K562 (cell line): ENCODE data around the gene HAUS1. TPM values are rescaled to one million over a fixed set of nuclear protein-coding genes. Genes with fewer than 3 reads are reported as not detected.

Experiments
- ATAC-seq: fragments of 200-7000 bp; cut with Tn5 transposase; 3 replicates; pipeline ENCODE4 v1.9.1; 2020; ENCODE audit warnings: moderate library complexity
- BruUV-seq: library from RNA; stranded (reverse); fragments of 400-500 nt; replicated peaks from 2 replicates; lab custom pipeline; 2021; lab: Mats Ljungman, UMichigan
- CTCF ChIA-PET: fragments of 300-600 bp; formaldehyde crosslinking; extraction: SDS; loops from one replicate; lab custom pipeline; 2021; ENCODE audit warnings: low intra/inter-chr PET ratio; lab: Yijun Ruan, JAX
- POLR2A ChIA-PET: fragments of 300-600, 350-650 bp; sonication (Branson Sonifier 250); formaldehyde crosslinking; extraction: SDS; loops from one replicate; lab custom pipeline; 2021; ENCODE audit warnings: antibody characterized with exemption, inconsistent platforms; lab: Yijun Ruan, JAX
- DNase-seq, 4 experiments: peaks; one replicate each; pipeline versions ENCODE4 v3.0.0 to v3.0.0-alpha.2; 2011 to 2018; ENCODE audit warnings: low spot score in 3 of 4, mixed read lengths in 3 of 4; ENCODE audit errors: extremely low read depth in 1 of 4
- FAIRE-seq: peaks from 2 replicates; lab custom pipeline; 2011; peaks lifted over from hg19 to GRCh38; lab: Jason Lieb, UNC
- H2AFZ ChIP-seq: 2 replicates; pipeline ENCODE4 v1.6.0; 2011; ENCODE audit warnings: low read depth, low read length, control low read depth, inconsistent platforms
- H3K27ac ChIP-seq: fragments of 200-600 bp; 3 replicates; pipeline ENCODE4 v1.8.0; 2011; ENCODE audit warnings: low read depth, mild to moderate bottlenecking, control low read depth, inconsistent platforms, low read length, moderate library complexity, mixed read lengths; ENCODE audit errors: extremely low read depth
- H3K27me3 ChIP-seq, 2 experiments: fragments of 300-600 bp in 1 of 2; 2 replicates in 1 of 2; 3 replicates in 1 of 2; pipeline versions ENCODE4 v1.6.0 to v1.8.0; 2011; ENCODE audit warnings: inconsistent platforms in 2 of 2, low read length in 2 of 2, mild to moderate bottlenecking in 1 of 2, mixed read lengths in 1 of 2, moderate library complexity in 1 of 2; ENCODE audit not compliant: control insufficient read depth in 2 of 2, insufficient read depth in 2 of 2
- H3K36me3 ChIP-seq: fragments of 300-600 bp; 3 replicates; pipeline ENCODE4 v1.8.0; 2011; ENCODE audit warnings: mild to moderate bottlenecking, low read length, inconsistent platforms; ENCODE audit not compliant: control insufficient read depth, insufficient read depth
- H3K4me1 ChIP-seq, 2 experiments: fragments of 200-600 bp in 1 of 2; replicated peaks in 1 of 2; 2 replicates in 1 of 2; 3 replicates in 1 of 2; pipeline versions ENCODE4 v1.5.1 to v1.8.0; 2011; ENCODE audit warnings: inconsistent platforms in 2 of 2, low read length in 2 of 2, mild to moderate bottlenecking in 1 of 2, mixed read lengths in 1 of 2, moderate library complexity in 1 of 2; ENCODE audit not compliant: control insufficient read depth in 2 of 2, insufficient read depth in 2 of 2
- H3K4me2 ChIP-seq: 2 replicates; pipeline ENCODE4 v1.6.1; 2011; ENCODE audit warnings: low read length, control low read depth, inconsistent platforms, mixed read lengths; ENCODE audit not compliant: insufficient read depth
- H3K4me3 ChIP-seq: fragments of 200-600 bp; sonication (generic), shearing (Covaris generic); 2 replicates; pipeline ENCODE4 v1.5.1; 2016; ENCODE audit warnings: control low read depth, inconsistent platforms
- H3K79me2 ChIP-seq: fragments of 200-600 bp; 3 replicates; pipeline ENCODE4 v1.8.0; 2011; ENCODE audit warnings: low read length, inconsistent platforms; ENCODE audit not compliant: control insufficient read depth, insufficient read depth
- H3K9ac ChIP-seq, 2 experiments: 2 replicates each; pipeline versions ENCODE4 v1.6.0 to v1.6.1; 2011; ENCODE audit warnings: low read depth in 2 of 2, low read length in 2 of 2, control low read depth in 1 of 2, inconsistent platforms in 1 of 2, mild to moderate bottlenecking in 1 of 2, mixed read lengths in 1 of 2; ENCODE audit not compliant: insufficient read depth in 1 of 2
- H3K9me1 ChIP-seq: one replicate; pipeline ENCODE4 v1.6.0; 2011; ENCODE audit warnings: inconsistent platforms, mild to moderate bottlenecking, low read length, moderate library complexity; ENCODE audit not compliant: control insufficient read depth, insufficient read depth
- H3K9me3 ChIP-seq: replicated peaks from 2 replicates; pipeline ENCODE4 v1.5.1; 2011; ENCODE audit warnings: low read depth, low read length, inconsistent platforms; ENCODE audit not compliant: control insufficient read depth, insufficient read depth
- H4K20me1 ChIP-seq: replicated peaks from 2 replicates; pipeline ENCODE4 v1.6.1; 2011; ENCODE audit warnings: low read length, inconsistent platforms, mixed read lengths; ENCODE audit not compliant: control insufficient read depth, insufficient read depth
- ATF6 ChIP-seq: sonication (generic); formaldehyde crosslinking; IDR thresholded peaks from 2 replicates; pipeline ENCODE4 v1.4.0; 2020; ENCODE audit warnings: mild to moderate bottlenecking, missing genetic modification reagents
- NFYB ChIP-seq: IDR thresholded peaks from 2 replicates; pipeline ENCODE4 v1.6.1; 2011; ENCODE audit warnings: mild to moderate bottlenecking, moderate library complexity; ENCODE audit not compliant: insufficient read length; ENCODE audit errors: extremely low read depth
- PKNOX1 ChIP-seq: fragments of 450-650 bp; IDR thresholded peaks from 2 replicates; pipeline ENCODE4 v1.6.1; 2016
- POLR2A ChIP-seq: fragments of 450-650 bp; conservative IDR thresholded peaks from 2 replicates; pipeline ENCODE4 v1.6.1; 2016
- RBM17 ChIP-seq: fragments of 200-400 bp; formaldehyde crosslinking; IDR thresholded peaks from 2 replicates; pipeline ENCODE4 v1.6.1; 2017; ENCODE audit warnings: low read depth, mild to moderate bottlenecking, low read length, borderline replicate concordance
- RBM25 ChIP-seq: fragments of 200-400 bp; formaldehyde crosslinking; IDR thresholded peaks from 2 replicates; pipeline ENCODE4 v1.6.1; 2018; ENCODE audit warnings: low read length, low read depth, moderate library complexity; ENCODE audit not compliant: severe bottlenecking
- RFX7 ChIP-seq: fragments of 250-450 bp; sonication (Bioruptor Pico); IDR thresholded peaks from 2 replicates; pipeline ENCODE4 v1.5.1; 2021; ENCODE audit warnings: mild to moderate bottlenecking
- SLC30A9 ChIP-seq: fragments of 250-450 bp; sonication (Bioruptor Pico); IDR thresholded peaks from 2 replicates; pipeline ENCODE4 v1.8.0; 2022; ENCODE audit warnings: mild to moderate bottlenecking, moderate library complexity
- SNAPC5 ChIP-seq: fragments of 250-450 bp; sonication (Bioruptor Pico); IDR thresholded peaks from 2 replicates; pipeline ENCODE4 v1.8.0; 2021; ENCODE audit warnings: moderate library complexity, mild to moderate bottlenecking, inconsistent platforms
- SRF ChIP-seq, 2 experiments: fragments of 250-450, 450-650 bp in 1 of 2; sonication (Bioruptor Pico) in 1 of 2; sonication (generic) in 1 of 2; formaldehyde crosslinking; IDR thresholded peaks; 2 replicates each; pipeline versions ENCODE4 v1.5.0 to v1.5.1; 2020 to 2022; ENCODE audit warnings: mild to moderate bottlenecking in 1 of 2, missing genetic modification reagents in 1 of 2
- TAL1 ChIP-seq: fragments of 450-650 bp; IDR thresholded peaks from 2 replicates; pipeline ENCODE4 v1.6.1; 2016; ENCODE audit warnings: mild to moderate bottlenecking
- ZFP36 ChIP-seq: fragments of 150-350 bp; IDR thresholded peaks from 2 replicates; pipeline ENCODE4 v1.6.1; 2018; ENCODE audit warnings: low read length, low read depth; ENCODE audit not compliant: partially characterized antibody
- ZNF668 ChIP-seq: fragments of 250-450 bp; sonication (Bioruptor Pico); IDR thresholded peaks from 2 replicates; pipeline ENCODE4 v1.8.0; 2022; ENCODE audit warnings: mild to moderate bottlenecking, inconsistent platforms
- ZSCAN29 ChIP-seq: fragments of 450-650 bp; IDR thresholded peaks from 2 replicates; pipeline ENCODE4 v1.6.1; 2017
- whole genome bisulfite sequencing: fragments of 100-300 bp; shearing (Covaris generic); methylation state at CpG from one replicate; pipeline ENCODE4 v1.1.6; 2016; ENCODE audit warnings: low coverage, mixed read lengths; ENCODE audit not compliant: insufficient coverage; ENCODE audit errors: missing lambda C conversion rate; 5-methylcytosine and 5-hydroxymethylcytosine counted together
- in situ Hi-C: fragments of 300-500 bp; cut with MboI; formaldehyde crosslinking; loops from 4 replicates; pipeline ENCODE4 v1.15.0; 2018; ENCODE audit warnings: inconsistent platforms, mixed read lengths
- intact Hi-C: fragments of 100-400 bp; cut with micrococcal nuclease; formaldehyde crosslinking; loops from 2 replicates; pipeline ENCODE4 v1.14.2; 2022
- polyA plus RNA-seq, 8 experiments: library from polyadenylated mRNA; depleted of rRNA in 4 of 8; stranded (reverse) in 5 of 8; unstranded in 3 of 8; fragments of >200 nt; fragmentation: Nextera tagmentation in 2 of 8; fragmentation: Illumina TruSeq in 1 of 8; extraction: Ambion mirVana in 2 of 8; extraction: Trizol in 1 of 8; gene quantifications; 2 replicates each; pipeline versions ENCODE4 v1.2.1 to v1.2.3, GENCODE V29; 2011 to 2014; ENCODE audit warnings: inconsistent platforms in 1 of 8, missing spikeins in 1 of 8
- total RNA-seq, 7 experiments: library from RNA; depleted of rRNA in 6 of 7; stranded (reverse); fragments of >200 nt in 6 of 7; fragmentation: Illumina TruSeq in 2 of 7; extraction: Trizol in 2 of 7; gene quantifications; 2 replicates each; pipeline versions ENCODE4 v1.2.1 to v1.2.3, GENCODE V29; 2011 to 2021; ENCODE audit warnings: low replicate concordance in 1 of 7

The HAUS1 gene
- total and polyA plus RNA-seq, 9 of the 15 experiments (the other 6 are each of a cell fraction or from before 2014, with no cell fraction given), result 45.6 to 135 (median 76.3) TPM

- Histone ChIP-seq H3K79me2 (peaks cover 69% of the 10 kb centered on the region), H3K27me3 (no peaks in the 10 kb centered on the region), H3K9ac (no peak overlapping the region), H3K4me3 (no peak overlapping the region), H3K36me3 (peaks cover 12% of the 10 kb centered on the region; the same call in 1 of the 3 replicates), H4K20me1 (no peaks in the 10 kb centered on the region), H3K4me1 (peaks cover 24 to 27% of the 10 kb centered on the region in 2 experiments; a peak in 4 of 5 replicates), H2AFZ (no peak overlapping the region), H3K9me3 (no peaks in the 10 kb centered on the region), H3K9me1 (no peaks in the 10 kb centered on the region), H3K27ac (peak overlapping the region; percentile 56; the same call in 1 of the 3 replicates), H3K4me2 (no peak overlapping the region)
- CTCF ChIA-PET, result no interaction called here
- 20% methylated on average over 1 of the region's 5 CpGs for WGBS
- TF ChIP-seq TAL1, result no peak
- peak; percentile 76 to 98 for TF ChIP-seq SRF (CRISPR knock-in tag; IDR thresholded peaks at IDR 0.05)
- TF ChIP-seq ZFP36, result peak; percentile 13
- TF ChIP-seq ZNF668 (CRISPR knock-in tag), result no peak
- TF ChIP-seq ATF6 (CRISPR knock-in tag), result no peak
- peak; percentile 19 for TF ChIP-seq RBM25
- peak; percentile 67 for TF ChIP-seq PKNOX1
- TF ChIP-seq RBM17, result no peak
- TF ChIP-seq SNAPC5 (CRISPR knock-in tag), result no peak
- no peak for TF ChIP-seq POLR2A
- no peak for TF ChIP-seq ZSCAN29
- TF ChIP-seq SLC30A9 (CRISPR knock-in tag), result no peak
- TF ChIP-seq NFYB, result peak; percentile 34
- TF ChIP-seq RFX7 (CRISPR knock-in tag), result no peak
- FAIRE-seq, result no peak
- intact Hi-C loops, result no loop called here
- in situ Hi-C loops, result no loop called here
- ATAC-seq, result peak; percentile 58
- no TSS peak for BruUV-seq
- POLR2A ChIA-PET, result interaction anchor here (0.6 to 1.5 kb wide), 2 partner anchors 22 to 1172 kb away, joined by 3 to 6 read pairs; no protein-coding TSS in a partner anchor
- peak in 2 of 4 experiments; percentile 42 to 47 for DNase-seq
Measured at GRCh38 chr18:46067438-46068007, 36.7 kb upstream of the HAUS1 start.
